Liver (tissue), 2 donors: ENCODE results near the gene IQGAP2.

Experiments
- CTCF ChIP-seq: fragments of 150-350 bp; IDR thresholded peaks from 2 replicates; pipeline ENCODE4 v1.5.1; 2017; ENCODE audit warnings: improper control_type of control experiment, low read depth, low read length; ENCODE audit not compliant: missing input control
- REST ChIP-seq: IDR thresholded peaks from 2 replicates; pipeline ENCODE4 v1.6.1; 2016; ENCODE audit warnings: antibody characterized with exemption, mild to moderate bottlenecking
- donor health status: healthy.

- no peak for TF ChIP-seq CTCF
- TF ChIP-seq REST, result no peak
These were observed 254.7 kb downstream of the IQGAP2 start for GRCh38 chr5:76657683-76658311.
